ENCODE measurements around the gene BCKDHA. TPM values are rescaled to one million over a fixed set of nuclear protein-coding genes. Genes with fewer than 3 reads are reported as not detected.

Gene BCKDHA
- total and polyA plus RNA-seq, 7 donors, result 19.0 to 35.7 (median 32.9) TPM

DNA sequence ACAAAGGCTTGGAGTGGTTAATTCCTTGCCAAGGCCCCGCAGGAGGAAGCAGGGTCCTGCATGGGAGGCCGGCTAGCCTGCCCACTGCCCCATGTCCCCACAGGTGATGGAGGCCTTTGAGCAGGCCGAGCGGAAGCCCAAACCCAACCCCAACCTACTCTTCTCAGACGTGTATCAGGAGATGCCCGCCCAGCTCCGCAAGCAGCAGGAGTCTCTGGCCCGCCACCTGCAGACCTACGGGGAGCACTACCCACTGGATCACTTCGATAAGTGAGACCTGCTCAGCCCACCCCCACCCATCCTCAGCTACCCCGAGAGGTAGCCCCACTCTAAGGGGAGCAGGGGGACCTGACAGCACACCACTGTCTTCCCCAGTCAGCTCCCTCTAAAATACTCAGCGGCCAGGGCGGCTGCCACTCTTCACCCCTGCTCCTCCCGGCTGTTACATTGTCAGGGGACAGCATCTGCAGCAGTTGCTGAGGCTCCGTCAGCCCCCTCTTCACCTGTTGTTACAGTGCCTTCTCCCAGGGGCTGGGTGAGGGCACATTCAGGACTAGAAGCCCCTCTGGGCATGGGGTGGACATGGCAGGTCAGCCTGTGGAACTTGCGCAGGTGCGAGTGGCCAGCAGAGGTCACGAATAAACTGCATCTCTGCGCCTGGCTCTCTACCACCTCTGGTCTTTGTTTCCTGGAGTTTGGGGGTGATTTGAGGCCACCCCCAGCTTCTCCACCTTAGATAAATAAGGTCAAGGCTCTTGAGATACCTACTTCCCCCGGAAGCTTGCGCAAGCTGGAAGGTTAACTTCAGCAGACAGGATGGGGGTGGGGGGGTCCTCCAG, 26.9 kb downstream of the BCKDHA start:
- H3K27me3 ChIP-seq, result no peaks in the 10 kb centered on the region
- WGBS, 2 donors, result 59 to 80% methylated on average over 21 of the region's 21 CpGs
- peaks cover 19 to 62% (median 27%) of the 10 kb centered on the region in 4 donors for H3K36me3 ChIP-seq
- no peak for TF ChIP-seq POLR2A (IDR thresholded peaks at IDR 0.05)
- no peak for TF ChIP-seq EP300 (IDR thresholded peaks at IDR 0.05)
- TF ChIP-seq POLR2AphosphoS5 (IDR thresholded peaks at IDR 0.05), result no peak
- TF ChIP-seq, protein P1, sequence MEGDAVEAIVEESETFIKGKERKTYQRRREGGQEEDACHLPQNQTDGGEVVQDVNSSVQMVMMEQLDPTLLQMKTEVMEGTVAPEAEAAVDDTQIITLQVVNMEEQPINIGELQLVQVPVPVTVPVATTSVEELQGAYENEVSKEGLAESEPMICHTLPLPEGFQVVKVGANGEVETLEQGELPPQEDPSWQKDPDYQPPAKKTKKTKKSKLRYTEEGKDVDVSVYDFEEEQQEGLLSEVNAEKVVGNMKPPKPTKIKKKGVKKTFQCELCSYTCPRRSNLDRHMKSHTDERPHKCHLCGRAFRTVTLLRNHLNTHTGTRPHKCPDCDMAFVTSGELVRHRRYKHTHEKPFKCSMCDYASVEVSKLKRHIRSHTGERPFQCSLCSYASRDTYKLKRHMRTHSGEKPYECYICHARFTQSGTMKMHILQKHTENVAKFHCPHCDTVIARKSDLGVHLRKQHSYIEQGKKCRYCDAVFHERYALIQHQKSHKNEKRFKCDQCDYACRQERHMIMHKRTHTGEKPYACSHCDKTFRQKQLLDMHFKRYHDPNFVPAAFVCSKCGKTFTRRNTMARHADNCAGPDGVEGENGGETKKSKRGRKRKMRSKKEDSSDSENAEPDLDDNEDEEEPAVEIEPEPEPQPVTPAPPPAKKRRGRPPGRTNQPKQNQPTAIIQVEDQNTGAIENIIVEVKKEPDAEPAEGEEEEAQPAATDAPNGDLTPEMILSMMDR (IDR thresholded peaks at IDR 0.05), result no peak
- intact Hi-C loops (cut with DNase I), result no loop called here
- DNase-seq, result no peak
- H3K4me1 ChIP-seq, result peaks cover 0 to 40% (median 34%) of the 10 kb centered on the region in 4 donors
- no peak overlapping the region for H3K4me3 ChIP-seq
- H3K27ac ChIP-seq, result no peak overlapping the region
- H3K9me3 ChIP-seq, result no peaks in the 10 kb centered on the region

DNA sequence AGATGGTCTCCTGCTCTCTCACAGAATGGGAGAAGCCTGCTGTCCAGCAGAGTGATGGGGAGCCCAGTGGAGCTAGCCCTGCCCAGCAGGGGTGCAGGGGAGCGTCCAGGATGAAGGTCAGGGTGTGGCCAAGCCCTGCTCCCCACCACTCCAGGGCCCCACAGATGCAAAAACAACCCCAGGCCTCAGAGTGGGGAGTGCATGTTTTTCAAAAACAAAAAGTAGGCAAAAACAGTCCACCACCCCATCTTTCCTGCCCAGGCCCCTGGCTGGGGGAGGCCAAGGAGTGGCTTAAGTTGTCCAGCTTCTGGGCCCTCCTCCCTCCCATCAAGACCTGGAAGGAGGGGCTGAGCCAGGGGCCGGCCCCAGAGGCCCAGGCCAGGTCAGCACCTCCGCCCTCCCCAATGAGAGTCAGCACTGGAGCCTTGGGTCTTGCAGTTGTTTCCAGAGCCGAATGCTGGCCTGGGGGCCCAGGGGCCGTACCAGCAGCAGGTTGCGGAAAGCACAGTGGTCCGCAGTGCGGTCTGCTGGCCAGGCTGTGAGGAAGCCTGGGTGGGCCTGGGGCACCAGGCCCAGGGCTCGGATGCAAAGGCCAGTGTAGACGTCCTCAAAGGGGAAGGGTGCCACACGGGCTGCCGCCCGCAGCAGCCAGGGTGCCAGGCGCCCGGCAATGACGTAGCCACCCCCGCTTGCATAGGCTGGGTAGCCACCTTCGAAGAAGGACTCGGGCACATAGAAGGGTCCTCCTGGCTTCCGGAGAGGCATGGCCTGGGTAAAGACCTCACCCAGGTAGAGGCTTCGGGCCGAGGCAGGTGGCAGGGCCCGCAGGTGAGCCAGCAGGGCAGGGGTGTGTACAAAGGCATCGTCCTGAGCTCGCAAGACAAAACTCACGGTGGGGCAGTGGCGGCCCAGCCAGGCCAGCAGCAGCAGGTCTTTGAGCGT, 27.8 kb downstream of the BCKDHA start:
- Histone ChIP-seq H3K4me1 (peaks cover 0 to 40% (median 34%) of the 10 kb centered on the region in 4 donors), H3K27ac (peak overlapping the region in 1 of 4 donors; percentile 89), H3K27me3 (no peaks in the 10 kb centered on the region), H3K36me3 (peaks cover 13 to 53% (median 19%) of the 10 kb centered on the region in 4 donors), H3K4me3 (no peak overlapping the region), H3K9me3 (no peaks in the 10 kb centered on the region)
- TF ChIP-seq POLR2AphosphoS5 (IDR thresholded peaks at IDR 0.05) (no peak), POLR2A (IDR thresholded peaks at IDR 0.05) (no peak), EP300 (IDR thresholded peaks at IDR 0.05) (no peak)
- TF ChIP-seq, protein P1 (IDR thresholded peaks at IDR 0.05), result no peak
- DNase-seq, result no peak
- intact Hi-C loops (cut with DNase I), result no loop called here
- WGBS, 2 donors, result 27 to 78% methylated on average over 28 of the region's 28 CpGs

DNA sequence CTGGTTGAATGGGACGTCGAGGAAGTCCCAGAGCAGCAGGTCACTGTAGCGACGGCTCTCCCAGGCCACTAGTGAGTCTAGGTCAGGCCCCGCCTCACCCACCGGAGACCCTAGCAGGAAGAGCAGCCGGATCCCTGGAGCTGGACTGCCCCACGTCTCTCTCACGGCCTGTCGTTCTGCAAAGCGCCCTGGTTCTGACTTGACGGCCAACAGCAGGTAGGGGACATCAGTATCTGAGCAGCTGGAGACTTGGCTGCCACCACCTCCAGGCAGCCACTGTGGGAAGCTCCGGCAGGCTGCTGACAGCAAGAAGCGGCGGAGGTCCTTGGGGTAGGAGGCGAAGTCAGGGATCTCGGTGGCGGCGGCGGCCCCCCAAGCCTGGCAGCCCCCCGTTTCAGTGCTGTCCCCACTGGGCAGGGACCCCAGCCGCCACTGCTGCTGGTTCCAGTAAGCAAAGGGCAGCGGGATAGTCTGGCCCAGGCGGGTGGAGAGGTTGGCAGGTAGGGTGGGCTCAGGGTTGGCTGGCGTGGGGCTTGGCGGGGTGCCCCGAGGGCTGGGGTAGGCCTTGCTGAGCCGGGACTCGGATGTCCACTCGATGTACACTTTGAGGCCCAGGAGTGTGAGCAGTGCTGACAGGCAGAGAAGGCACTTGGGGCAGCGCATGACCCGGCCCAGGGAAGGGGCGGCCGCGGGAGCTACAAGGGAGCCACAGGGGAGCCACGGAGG, 28.7 kb downstream of the BCKDHA start:
- WGBS, 2 donors, result 15 to 70% methylated on average over 36 of the region's 36 CpGs
- no peak for DNase-seq
- Histone ChIP-seq H3K27me3 (no peaks in the 10 kb centered on the region), H3K4me1 (peaks cover 0 to 40% (median 34%) of the 10 kb centered on the region in 4 donors), H3K9me3 (no peaks in the 10 kb centered on the region), H3K27ac (peak overlapping the region; percentile 82 to 89 (median 86)), H3K36me3 (peaks cover 13 to 49% (median 14%) of the 10 kb centered on the region in 4 donors), H3K4me3 (peak overlapping the region; percentile 36 to 63 (median 56))
- no peak for TF ChIP-seq POLR2A (IDR thresholded peaks at IDR 0.05)
- TF ChIP-seq, protein P1 (IDR thresholded peaks at IDR 0.05), result no peak
- TF ChIP-seq EP300 (IDR thresholded peaks at IDR 0.05), result no peak
- TF ChIP-seq POLR2AphosphoS5 (IDR thresholded peaks at IDR 0.05), result no peak
- intact Hi-C loops (cut with DNase I), result no loop called here

DNA sequence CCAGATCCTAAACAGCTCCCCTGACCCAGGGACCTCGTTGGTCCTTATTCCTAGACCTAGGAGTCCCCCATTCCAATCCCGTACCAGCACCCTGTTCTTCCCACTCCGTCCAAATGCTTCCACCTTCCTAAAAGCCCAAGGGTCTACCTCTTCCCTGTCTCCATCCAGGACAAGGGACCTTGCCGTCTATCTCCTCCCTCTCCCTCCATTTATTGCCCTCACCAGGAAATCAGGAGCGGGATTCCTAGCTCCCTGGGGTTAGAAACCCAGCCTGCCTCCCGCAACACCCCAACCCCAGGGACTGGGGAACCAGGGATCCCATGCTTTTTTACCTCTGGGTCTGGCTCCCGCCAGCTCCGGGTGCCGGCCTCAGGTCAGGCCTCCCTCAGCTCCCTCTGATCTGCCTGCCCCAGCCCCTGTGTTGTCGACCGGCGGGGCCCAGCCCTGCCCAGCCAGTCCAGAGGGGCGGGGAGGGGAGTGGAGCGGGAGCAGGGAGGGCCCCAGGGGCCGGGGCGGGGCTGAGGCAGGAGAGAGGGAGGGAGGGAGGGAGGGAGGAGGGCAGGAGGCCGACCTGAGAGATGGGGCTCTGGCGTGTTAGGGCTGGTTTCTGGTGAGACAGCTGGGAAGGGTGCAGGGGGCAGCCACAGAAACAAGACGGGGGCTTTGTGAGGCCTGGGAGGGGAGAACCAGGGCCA, 29.5 kb downstream of the BCKDHA start, which contains the start of gene B3GNT8:
B3GNT8 (minus strand) TSS at position 423 of the 695 bp plus-strand sequence. CDS start 596 bp downstream, outside the sequence.
- DNase-seq, result peak; percentile 94
- peaks cover 0 to 40% (median 34%) of the 10 kb centered on the region in 4 donors for H3K4me1 ChIP-seq
- no peaks in the 10 kb centered on the region for H3K9me3 ChIP-seq
- H3K36me3 ChIP-seq, result peaks cover 11 to 50% (median 20%) of the 10 kb centered on the region in 4 donors
- peak within 1 kb of the TSS; percentile 82 to 89 (median 86) for H3K27ac ChIP-seq
- H3K27me3 ChIP-seq, result no peaks in the 10 kb centered on the region
- peak within 1 kb of the TSS; percentile 36 to 63 (median 56) for H3K4me3 ChIP-seq
- TF ChIP-seq EP300 (IDR thresholded peaks at IDR 0.05) (no peak), POLR2AphosphoS5 (IDR thresholded peaks at IDR 0.05) (peak; percentile 65 to 87 (median 78)), POLR2A (IDR thresholded peaks at IDR 0.05) (peak; percentile 42 to 90)
- TF ChIP-seq, protein P1 (IDR thresholded peaks at IDR 0.05), result no peak
- intact Hi-C loops (cut with DNase I), result no loop called here
- WGBS, 2 donors, result 4 to 15% methylated on average over 19 of the region's 19 CpGs
